Smooth muscle cell (in vitro differentiated cells): ENCODE measurements around the gene LGALS1. TPM values are rescaled to one million over a fixed set of nuclear protein-coding genes. Genes with fewer than 3 reads are reported as not detected.
"Not testable (repeated sequence)": the region's sequence is repeated elsewhere in the genome, so short reads cannot be mapped to it uniquely, and the experiment has no call there.

ENCODE experiments used
- DNase-seq: peaks from one replicate; lab custom pipeline; 2025; ENCODE audit not compliant: unreplicated experiment; lab: John Stamatoyannopoulos, UW
- H2AFZ ChIP-seq: fragments of 200-600 bp; sonication (generic); 2 replicates; pipeline ENCODE4 v1.6.0; 2016; ENCODE audit warnings: antibody characterized with exemption, low read depth, mild to moderate bottlenecking
- H3F3A ChIP-seq: fragments of 200-600 bp; sonication (generic); 2 replicates; pipeline ENCODE4 v1.6.0; 2017; ENCODE audit warnings: antibody characterized with exemption, low read depth
- H3K27ac ChIP-seq: fragments of 200-600 bp; sonication (generic); 2 replicates; pipeline ENCODE4 v1.5.1; 2016; ENCODE audit warnings: low read depth, mild to moderate bottlenecking
- H3K27me3 ChIP-seq: fragments of 200-600 bp; sonication (generic); 2 replicates; pipeline ENCODE4 v1.6.1; 2016; ENCODE audit warnings: low read depth, mild to moderate bottlenecking
- H3K36me3 ChIP-seq: fragments of 200-600 bp; sonication (generic); 2 replicates; pipeline ENCODE4 v1.5.1; 2016; ENCODE audit warnings: low read depth
- H3K4me1 ChIP-seq: fragments of 200-600 bp; sonication (generic); 2 replicates; pipeline ENCODE4 v1.5.1; 2016; ENCODE audit warnings: low read depth
- H3K4me2 ChIP-seq: fragments of 200-600 bp; sonication (generic); 2 replicates; pipeline ENCODE4 v1.6.0; 2016; ENCODE audit warnings: mild to moderate bottlenecking
- H3K4me3 ChIP-seq: fragments of 200-600 bp; sonication (generic); 2 replicates; pipeline ENCODE4 v1.5.1; 2016; ENCODE audit warnings: mild to moderate bottlenecking
- H3K79me2 ChIP-seq: fragments of 200-600 bp; sonication (generic); 2 replicates; pipeline ENCODE4 v1.6.0; 2016; ENCODE audit warnings: low read depth, mild to moderate bottlenecking
- H3K9ac ChIP-seq: fragments of 200-600 bp; sonication (generic); 2 replicates; pipeline ENCODE4 v1.6.0; 2016; ENCODE audit warnings: low read depth
- H3K9me3 ChIP-seq: fragments of 200-600 bp; sonication (generic); replicated peaks from 2 replicates; pipeline ENCODE4 v1.5.1; 2016; ENCODE audit warnings: low read depth
- H4K20me1 ChIP-seq: fragments of 200-600 bp; sonication (generic); 2 replicates; pipeline ENCODE4 v1.6.0; 2016; ENCODE audit warnings: low read depth
- WGBS: methylation state at CpG from one replicate; pipeline ENCODE4 v1.1.7; 2016; ENCODE audit warnings: low lambda C conversion rate; 5-methylcytosine and 5-hydroxymethylcytosine counted together
- polyA plus RNA-seq: library from polyadenylated mRNA; unstranded; fragments of >200 nt; fragmentation: Nextera tagmentation; extraction: Ambion mirVana; gene quantifications from 2 replicates; pipeline ENCODE4 v1.2.1, GENCODE V29; 2016
- total RNA-seq: library from RNA; depleted of rRNA; stranded (reverse); fragments of >200 nt; gene quantifications from 2 replicates; pipeline ENCODE4 v1.2.3, GENCODE V29; 2014
- TF ChIP-seq, protein P1 (sequence below): fragments of 200-600 bp; sonication (generic); IDR thresholded peaks from 2 replicates; pipeline ENCODE4 v1.5.1; 2017; ENCODE audit warnings: borderline replicate concordance, mild to moderate bottlenecking, antibody characterized with exemption; ENCODE audit not compliant: insufficient read depth, poor library complexity, severe bottlenecking

LGALS1 gene
- total and polyA plus RNA-seq, 2 experiments from 2014 or later: 5,079 to 5,332 TPM

DNA sequence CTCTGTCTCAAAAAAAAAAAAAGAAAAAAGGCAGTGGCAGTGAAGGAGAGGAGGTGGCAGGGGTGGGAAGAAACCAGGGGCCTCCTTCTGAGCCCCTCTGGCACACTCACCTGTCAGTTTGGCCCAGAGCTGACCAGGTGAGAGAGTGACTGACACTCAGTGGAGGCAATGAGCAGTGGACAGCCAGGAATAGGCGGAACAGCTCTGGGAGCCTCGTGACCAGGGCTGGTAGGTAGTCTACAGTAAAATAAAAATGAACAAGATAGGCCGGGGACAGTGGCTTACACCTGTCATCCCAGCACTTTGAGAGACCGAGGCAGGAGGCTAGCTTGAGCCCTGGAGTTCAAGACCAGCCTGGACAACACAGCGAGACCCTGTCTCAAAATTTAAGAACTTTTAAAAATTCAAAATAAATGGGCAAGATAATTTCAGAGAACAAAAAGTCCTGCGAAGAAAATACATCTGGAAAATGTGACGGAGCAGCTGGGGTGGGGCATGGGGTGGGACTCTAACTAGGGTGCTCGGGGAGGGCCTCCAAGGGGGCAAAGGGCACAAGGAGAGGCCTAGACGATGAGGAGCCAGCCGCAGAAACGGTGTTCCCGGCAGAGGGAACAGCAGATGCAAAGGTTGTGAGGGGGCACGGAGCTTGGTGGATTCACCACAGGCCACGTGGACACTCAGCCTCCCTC, 20.7 kb upstream of the LGALS1 start:
- H3K4me3 ChIP-seq: no peak overlapping the region
- H3F3A ChIP-seq: no peaks in the 10 kb centered on the region
- H3K9ac ChIP-seq: no peak overlapping the region
- no peaks in the 10 kb centered on the region for H3K36me3 ChIP-seq
- no peak overlapping the region for H3K27ac ChIP-seq
- no peaks in the 10 kb centered on the region for H3K27me3 ChIP-seq
- H3K79me2 ChIP-seq: peaks cover 6% of the 10 kb centered on the region
- 95% methylated on average over 14 of the region's 14 CpGs for WGBS
- H3K9me3 ChIP-seq: no peaks in the 10 kb centered on the region
- H3K4me2 ChIP-seq: no peak overlapping the region
- H2AFZ ChIP-seq: no peak overlapping the region
- TF ChIP-seq, protein P1, sequence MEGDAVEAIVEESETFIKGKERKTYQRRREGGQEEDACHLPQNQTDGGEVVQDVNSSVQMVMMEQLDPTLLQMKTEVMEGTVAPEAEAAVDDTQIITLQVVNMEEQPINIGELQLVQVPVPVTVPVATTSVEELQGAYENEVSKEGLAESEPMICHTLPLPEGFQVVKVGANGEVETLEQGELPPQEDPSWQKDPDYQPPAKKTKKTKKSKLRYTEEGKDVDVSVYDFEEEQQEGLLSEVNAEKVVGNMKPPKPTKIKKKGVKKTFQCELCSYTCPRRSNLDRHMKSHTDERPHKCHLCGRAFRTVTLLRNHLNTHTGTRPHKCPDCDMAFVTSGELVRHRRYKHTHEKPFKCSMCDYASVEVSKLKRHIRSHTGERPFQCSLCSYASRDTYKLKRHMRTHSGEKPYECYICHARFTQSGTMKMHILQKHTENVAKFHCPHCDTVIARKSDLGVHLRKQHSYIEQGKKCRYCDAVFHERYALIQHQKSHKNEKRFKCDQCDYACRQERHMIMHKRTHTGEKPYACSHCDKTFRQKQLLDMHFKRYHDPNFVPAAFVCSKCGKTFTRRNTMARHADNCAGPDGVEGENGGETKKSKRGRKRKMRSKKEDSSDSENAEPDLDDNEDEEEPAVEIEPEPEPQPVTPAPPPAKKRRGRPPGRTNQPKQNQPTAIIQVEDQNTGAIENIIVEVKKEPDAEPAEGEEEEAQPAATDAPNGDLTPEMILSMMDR: no peak
- DNase-seq: no peak
- H4K20me1 ChIP-seq: peaks cover 4% of the 10 kb centered on the region
- peaks cover 10% of the 10 kb centered on the region for H3K4me1 ChIP-seq

DNA sequence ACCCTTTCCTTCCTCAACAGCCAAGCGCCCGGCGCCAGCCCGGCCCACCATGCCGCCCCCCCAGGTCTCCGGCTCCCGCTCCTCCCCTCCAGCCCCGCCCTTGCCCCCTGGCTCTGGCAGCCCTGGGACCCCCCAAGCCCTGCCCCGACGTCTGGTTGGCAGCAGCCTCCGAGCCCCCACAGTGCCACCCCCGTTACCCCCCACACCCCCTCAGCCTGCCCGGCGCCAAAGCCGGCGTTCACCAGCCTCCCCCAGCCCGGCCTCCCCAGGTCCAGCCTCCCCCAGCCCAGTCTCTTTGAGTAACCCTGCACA, 20.2 kb upstream of the LGALS1 start:
- H3F3A ChIP-seq: no peaks in the 10 kb centered on the region
- 100% methylated on average over 6 of the region's 17 CpGs for WGBS
- DNase-seq: no peak
- no peak overlapping the region for H3K9ac ChIP-seq
- H3K27ac ChIP-seq: no peak overlapping the region
- H4K20me1 ChIP-seq: peaks cover 9% of the 10 kb centered on the region
- peaks cover 12% of the 10 kb centered on the region for H3K4me1 ChIP-seq
- H3K27me3 ChIP-seq: no peaks in the 10 kb centered on the region
- H3K79me2 ChIP-seq: peaks cover 10% of the 10 kb centered on the region
- no peak overlapping the region for H3K4me3 ChIP-seq
- H2AFZ ChIP-seq: no peak overlapping the region
- H3K4me2 ChIP-seq: no peak overlapping the region
- TF ChIP-seq, protein P1: no peak
- no peaks in the 10 kb centered on the region for H3K9me3 ChIP-seq
- no peaks in the 10 kb centered on the region for H3K36me3 ChIP-seq

DNA sequence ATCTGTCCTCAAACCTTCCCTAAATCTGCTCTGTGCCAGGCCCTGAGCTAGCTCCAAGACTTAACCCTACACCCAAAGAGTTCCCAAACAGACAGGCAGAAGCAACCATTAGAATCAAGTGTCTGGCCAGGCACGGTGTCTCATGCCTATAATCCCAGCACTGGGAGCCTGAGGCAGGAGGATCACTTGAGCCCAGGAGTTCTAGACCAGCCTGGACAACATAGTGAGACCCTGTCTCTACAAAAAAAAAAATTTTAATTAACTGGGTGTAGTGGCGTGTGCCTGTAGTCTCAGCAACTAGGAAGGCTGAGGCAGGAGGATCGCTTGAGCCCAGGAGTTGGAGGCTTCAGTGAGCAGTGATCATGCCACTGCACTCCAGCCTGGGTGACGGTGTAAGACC, 18.9 kb upstream of the LGALS1 start:
- DNase-seq, H3K27me3 ChIP-seq, H2AFZ ChIP-seq, H3K9ac ChIP-seq, H3F3A ChIP-seq, H3K4me3 ChIP-seq, H3K4me2 ChIP-seq, H3K36me3 ChIP-seq, H3K9me3 ChIP-seq: not testable (repeated sequence)
- H3K27ac ChIP-seq: peak overlapping the region; percentile 5
- 93% methylated on average over 4 of the region's 4 CpGs for WGBS
- H4K20me1 ChIP-seq: peaks cover 21% of the 10 kb centered on the region
- H3K79me2 ChIP-seq: peaks cover 15% of the 10 kb centered on the region
- peaks cover 12% of the 10 kb centered on the region for H3K4me1 ChIP-seq

DNA sequence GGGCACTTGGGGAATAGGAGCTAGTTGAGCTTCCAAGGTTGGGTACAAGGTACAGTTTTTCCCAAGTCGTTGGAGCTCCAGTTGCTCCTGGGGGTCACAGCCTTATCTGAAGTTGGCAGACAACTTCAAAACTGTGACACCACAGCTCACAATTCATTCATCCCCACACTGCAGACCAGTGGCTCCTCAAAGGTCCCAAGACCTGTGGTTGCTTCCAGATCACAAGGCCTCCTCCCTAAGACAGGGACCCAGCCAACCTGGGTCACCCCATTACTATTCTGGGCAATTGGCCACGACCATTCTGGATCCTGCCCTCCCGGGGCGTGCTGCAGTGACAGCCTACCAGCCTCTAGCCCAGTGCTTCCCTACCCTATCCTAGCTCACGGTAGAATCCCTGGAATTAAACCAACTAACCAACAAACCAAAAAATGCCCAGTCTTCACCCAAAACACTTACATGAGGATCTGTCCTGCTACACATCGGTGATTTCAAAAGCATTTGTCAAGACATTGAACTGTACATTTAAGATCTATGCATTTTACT, 17.8 kb upstream of the LGALS1 start:
- H3F3A ChIP-seq: no peaks in the 10 kb centered on the region
- no peaks in the 10 kb centered on the region for H3K36me3 ChIP-seq
- TF ChIP-seq, protein P1: no peak
- H3K4me1 ChIP-seq: peaks cover 12% of the 10 kb centered on the region
- H4K20me1 ChIP-seq: peaks cover 27% of the 10 kb centered on the region
- H3K4me2 ChIP-seq: peak overlapping the region; percentile 92
- H3K9me3 ChIP-seq: no peaks in the 10 kb centered on the region
- H3K27ac ChIP-seq: peak overlapping the region; percentile 76
- peak overlapping the region; percentile 29 for H3K9ac ChIP-seq
- H3K79me2 ChIP-seq: peaks cover 23% of the 10 kb centered on the region
- no peak overlapping the region for H2AFZ ChIP-seq
- no peak for DNase-seq
- H3K27me3 ChIP-seq: no peaks in the 10 kb centered on the region
- peak overlapping the region; percentile 58 for H3K4me3 ChIP-seq
- 18% methylated on average over 6 of the region's 6 CpGs for WGBS
